K562 (cell line): Measurements from ENCODE around the gene NMRK2. TPM values are rescaled to one million over a fixed set of nuclear protein-coding genes. Genes with fewer than 3 reads are reported as not detected.

Experiments
- BDP1 ChIP-seq: IDR thresholded peaks from 3 replicates; pipeline ENCODE4 v1.6.1; 2011; ENCODE audit not compliant: insufficient read length, insufficient read depth
- CBX1 ChIP-seq: sonication (generic); IDR thresholded peaks from 2 replicates; pipeline ENCODE4 v1.6.1; 2016; ENCODE audit warnings: antibody characterized with exemption, low read depth, mild to moderate bottlenecking
- CBX5 ChIP-seq: IDR thresholded peaks from 2 replicates; pipeline ENCODE4 v1.6.1; 2014; ENCODE audit warnings: low read depth, borderline replicate concordance
- CTBP1 ChIP-seq: fragments of 450-650 bp; IDR thresholded peaks from 2 replicates; pipeline ENCODE4 v1.6.1; 2016; ENCODE audit warnings: borderline replicate concordance
- ETV6 ChIP-seq, 3 experiments: fragments of 150-350 bp in 1 of 3; sonication (generic) in 1 of 3; formaldehyde crosslinking in 1 of 3; IDR thresholded peaks; 2 replicates each; pipeline versions ENCODE4 v1.6.1 to v1.8.0; 2014 to 2022; ENCODE audit warnings: borderline replicate concordance in 2 of 3, low read depth in 2 of 3, antibody characterized with exemption in 1 of 3, low read length in 1 of 3, mild to moderate bottlenecking in 1 of 3, missing genetic modification reagents in 1 of 3
- POLR2AphosphoS2 ChIP-seq: IDR thresholded peaks from 2 replicates; pipeline ENCODE4 v1.6.1; 2012; ENCODE audit warnings: low read length, improper control_type of control experiment
- POLR2AphosphoS5 ChIP-seq: IDR thresholded peaks from 2 replicates; pipeline ENCODE4 v1.6.1; 2011; ENCODE audit warnings: mild to moderate bottlenecking, low read depth, low read length, moderate library complexity; ENCODE audit not compliant: control insufficient read depth, insufficient read depth
- PRPF4 ChIP-seq: fragments of 200-400 bp; formaldehyde crosslinking; IDR thresholded peaks from one replicate; pipeline ENCODE4 v1.6.1; 2017; ENCODE audit warnings: low read length, low read depth, mild to moderate bottlenecking; ENCODE audit not compliant: insufficient read depth, poor library complexity, severe bottlenecking
- PYGO2 ChIP-seq: fragments of 450-650 bp; IDR thresholded peaks from 2 replicates; pipeline ENCODE4 v1.6.1; 2016; ENCODE audit warnings: mild to moderate bottlenecking, missing genetic modification characterization, moderate library complexity, missing compliant biosample characterization
- RBFOX2 ChIP-seq: fragments of 200-400 bp; formaldehyde crosslinking; IDR thresholded peaks from 2 replicates; pipeline ENCODE4 v1.6.1; 2017; ENCODE audit warnings: low read depth, mild to moderate bottlenecking, low read length, moderate library complexity
- SREBF1 ChIP-seq: fragments of 150-350 bp; IDR thresholded peaks from 2 replicates; pipeline ENCODE4 v1.6.1; 2014; ENCODE audit warnings: antibody characterized with exemption, low read depth, low read length, borderline replicate concordance
- SRSF3 ChIP-seq: fragments of 200-400 bp; formaldehyde crosslinking; IDR thresholded peaks from 2 replicates; pipeline ENCODE4 v1.6.1; 2016; ENCODE audit warnings: mild to moderate bottlenecking, low read length, moderate library complexity; ENCODE audit not compliant: insufficient read depth
- ZBTB1 ChIP-seq: sonication (generic); formaldehyde crosslinking; IDR thresholded peaks from 2 replicates; pipeline ENCODE4 v1.8.1; 2023; ENCODE audit warnings: missing genetic modification reagents, low read depth, mild to moderate bottlenecking, borderline replicate concordance
- ZNF23 ChIP-seq: fragments of 250-450 bp; sonication (Bioruptor Pico); IDR thresholded peaks from 2 replicates; pipeline ENCODE4 v1.4.0; 2020; ENCODE audit warnings: mild to moderate bottlenecking
- ZNF232 ChIP-seq: sonication (generic); formaldehyde crosslinking; IDR thresholded peaks from 2 replicates; pipeline ENCODE4 v1.8.0; 2022; ENCODE audit warnings: mild to moderate bottlenecking, missing genetic modification reagents
- ZNF431 ChIP-seq: sonication (generic); formaldehyde crosslinking; IDR thresholded peaks from 2 replicates; pipeline ENCODE4 v1.8.0; 2022; ENCODE audit warnings: mild to moderate bottlenecking, missing genetic modification reagents
- ZZZ3 ChIP-seq: fragments of 450-650 bp; IDR thresholded peaks from 2 replicates; pipeline ENCODE4 v1.6.1; 2016; ENCODE audit warnings: antibody characterized with exemption, mild to moderate bottlenecking, moderate library complexity
- polyA plus RNA-seq, 8 experiments: library from polyadenylated mRNA; depleted of rRNA in 4 of 8; stranded (reverse) in 5 of 8; unstranded in 3 of 8; fragments of >200 nt; fragmentation: Nextera tagmentation in 2 of 8; fragmentation: Illumina TruSeq in 1 of 8; extraction: Ambion mirVana in 2 of 8; extraction: Trizol in 1 of 8; gene quantifications; 2 replicates each; pipeline versions ENCODE4 v1.2.1 to v1.2.3, GENCODE V29; 2011 to 2014; ENCODE audit warnings: inconsistent platforms in 1 of 8, missing spikeins in 1 of 8
- total RNA-seq, 7 experiments: library from RNA; depleted of rRNA in 6 of 7; stranded (reverse); fragments of >200 nt in 6 of 7; fragmentation: Illumina TruSeq in 2 of 7; extraction: Trizol in 2 of 7; gene quantifications; 2 replicates each; pipeline versions ENCODE4 v1.2.1 to v1.2.3, GENCODE V29; 2011 to 2021; ENCODE audit warnings: low replicate concordance in 1 of 7
- TF ChIP-seq, protein P1 (sequence below): fragments of 450-650 bp; formaldehyde crosslinking; IDR thresholded peaks from 2 replicates; pipeline ENCODE4 v1.4.0; 2020; ENCODE audit warnings: mild to moderate bottlenecking
- TF ChIP-seq, protein P2 (sequence below), 2 experiments: fragments of 450-650 bp; IDR thresholded peaks; 2 replicates each; pipeline ENCODE4 v1.6.1; 2016
- TF ChIP-seq, protein P3 (sequence below), 3 experiments: IDR thresholded peaks in 2 of 3; conservative IDR thresholded peaks in 1 of 3; 2 replicates each; pipeline ENCODE4 v1.5.1; 2011 to 2012; ENCODE audit warnings: low read length in 3 of 3, mild to moderate bottlenecking in 3 of 3, control low read depth in 2 of 3, improper control_type of control experiment in 1 of 3, inconsistent platforms in 1 of 3, low read depth in 1 of 3, mixed read lengths in 1 of 3, moderate library complexity in 1 of 3; ENCODE audit not compliant: insufficient read depth in 2 of 3
- TF ChIP-seq, protein P4 (sequence below): fragments of 450-650 bp; IDR thresholded peaks from 2 replicates; pipeline ENCODE4 v1.6.1; 2017; ENCODE audit warnings: mild to moderate bottlenecking, moderate library complexity

NMRK2 gene
- total and polyA plus RNA-seq, 9 of the 15 experiments (the other 6 are each of a cell fraction or from before 2014, with no cell fraction given) = not detected

DNA sequence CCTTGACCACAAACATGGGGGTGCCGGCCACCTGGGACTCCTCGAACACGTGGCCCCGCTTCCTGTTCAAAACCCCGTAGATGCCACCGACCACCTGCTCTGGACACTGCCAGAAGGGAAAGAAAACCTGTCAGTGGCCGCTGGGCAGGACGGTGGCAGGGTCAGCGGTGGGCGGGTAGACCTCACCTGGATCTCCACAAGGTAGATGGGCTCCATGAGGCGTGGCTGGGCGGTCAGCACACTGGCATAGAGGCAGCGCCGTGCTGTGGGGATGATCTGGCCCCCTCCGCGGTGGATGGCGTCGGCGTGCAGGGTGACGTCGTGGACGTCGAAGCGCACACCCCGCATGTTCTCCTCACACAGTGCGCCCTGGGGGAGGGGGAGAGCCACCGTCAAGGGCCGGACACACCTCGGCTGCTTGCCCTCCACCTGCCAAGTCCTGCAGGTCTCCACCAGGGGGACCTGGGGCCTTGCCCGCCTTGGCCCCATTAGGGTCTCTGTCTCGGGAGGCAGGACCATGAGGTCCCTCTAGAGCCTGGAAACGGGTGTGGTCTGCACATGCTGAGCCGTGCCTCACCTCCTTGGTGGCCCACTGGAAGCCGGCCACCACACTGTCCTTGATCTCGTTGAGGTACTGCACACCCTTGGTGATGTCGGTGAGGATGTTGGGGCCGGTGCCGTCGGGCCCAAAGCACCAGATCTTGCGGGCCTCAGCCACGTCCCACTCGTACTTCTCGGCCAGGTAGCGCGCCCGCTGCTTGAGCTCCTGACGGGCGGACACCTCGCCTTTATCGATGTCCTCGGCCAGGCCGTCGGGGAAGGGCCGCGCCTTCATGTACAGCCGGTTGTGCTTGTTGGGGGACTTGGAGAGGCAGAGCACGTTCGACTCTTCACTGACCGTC, 44.6 kb downstream of the NMRK2 start (continued):
- TF ChIP-seq ETV6 (IDR thresholded peaks at IDR 0.05; ENCODE audit: borderline replicate concordance in 1 of 2, low read depth in 2 of 2, low read length in 1 of 2) (no peak), ETV6 (CRISPR knock-in tag; IDR thresholded peaks at IDR 0.05; ENCODE audit: borderline replicate concordance) (no peak), PRPF4 (peak; percentile 87), CBX1 (no peak), SRSF3 (no peak), POLR2AphosphoS5 (peak; percentile 41; the same call in 1 of the 2 replicates), RBFOX2 (peak; percentile 82), CBX5 (no peak), ZZZ3 (no peak), ZBTB1 (CRISPR knock-in tag) (peak; percentile 27; the same call in 1 of the 2 replicates), ZNF232 (CRISPR knock-in tag) (no peak), POLR2AphosphoS2 (peak; percentile 47; the same call in 1 of the 2 replicates), ZNF431 (CRISPR knock-in tag) (0 out of 2 replicates have a peak, but pooled peaks have one; percentile 37), ZNF23 (CRISPR knock-in tag) (no peak), CTBP1 (no peak), SREBF1 (no peak), BDP1 (no peak), PYGO2 (no peak)
- TF ChIP-seq, protein P1, sequence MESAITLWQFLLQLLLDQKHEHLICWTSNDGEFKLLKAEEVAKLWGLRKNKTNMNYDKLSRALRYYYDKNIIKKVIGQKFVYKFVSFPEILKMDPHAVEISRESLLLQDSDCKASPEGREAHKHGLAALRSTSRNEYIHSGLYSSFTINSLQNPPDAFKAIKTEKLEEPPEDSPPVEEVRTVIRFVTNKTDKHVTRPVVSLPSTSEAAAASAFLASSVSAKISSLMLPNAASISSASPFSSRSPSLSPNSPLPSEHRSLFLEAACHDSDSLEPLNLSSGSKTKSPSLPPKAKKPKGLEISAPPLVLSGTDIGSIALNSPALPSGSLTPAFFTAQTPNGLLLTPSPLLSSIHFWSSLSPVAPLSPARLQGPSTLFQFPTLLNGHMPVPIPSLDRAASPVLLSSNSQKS = no peak
- TF ChIP-seq, protein P2, sequence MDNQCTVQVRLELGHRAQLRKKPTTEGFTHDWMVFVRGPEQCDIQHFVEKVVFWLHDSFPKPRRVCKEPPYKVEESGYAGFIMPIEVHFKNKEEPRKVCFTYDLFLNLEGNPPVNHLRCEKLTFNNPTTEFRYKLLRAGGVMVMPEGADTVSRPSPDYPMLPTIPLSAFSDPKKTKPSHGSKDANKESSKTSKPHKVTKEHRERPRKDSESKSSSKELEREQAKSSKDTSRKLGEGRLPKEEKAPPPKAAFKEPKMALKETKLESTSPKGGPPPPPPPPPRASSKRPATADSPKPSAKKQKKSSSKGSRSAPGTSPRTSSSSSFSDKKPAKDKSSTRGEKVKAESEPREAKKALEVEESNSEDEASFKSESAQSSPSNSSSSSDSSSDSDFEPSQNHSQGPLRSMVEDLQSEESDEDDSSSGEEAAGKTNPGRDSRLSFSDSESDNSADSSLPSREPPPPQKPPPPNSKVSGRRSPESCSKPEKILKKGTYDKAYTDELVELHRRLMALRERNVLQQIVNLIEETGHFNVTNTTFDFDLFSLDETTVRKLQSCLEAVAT (IDR thresholded peaks at IDR 0.05) = peak in 1 of 2 experiments; percentile 37; a peak in 1 of 4 replicates
- TF ChIP-seq, protein P3, sequence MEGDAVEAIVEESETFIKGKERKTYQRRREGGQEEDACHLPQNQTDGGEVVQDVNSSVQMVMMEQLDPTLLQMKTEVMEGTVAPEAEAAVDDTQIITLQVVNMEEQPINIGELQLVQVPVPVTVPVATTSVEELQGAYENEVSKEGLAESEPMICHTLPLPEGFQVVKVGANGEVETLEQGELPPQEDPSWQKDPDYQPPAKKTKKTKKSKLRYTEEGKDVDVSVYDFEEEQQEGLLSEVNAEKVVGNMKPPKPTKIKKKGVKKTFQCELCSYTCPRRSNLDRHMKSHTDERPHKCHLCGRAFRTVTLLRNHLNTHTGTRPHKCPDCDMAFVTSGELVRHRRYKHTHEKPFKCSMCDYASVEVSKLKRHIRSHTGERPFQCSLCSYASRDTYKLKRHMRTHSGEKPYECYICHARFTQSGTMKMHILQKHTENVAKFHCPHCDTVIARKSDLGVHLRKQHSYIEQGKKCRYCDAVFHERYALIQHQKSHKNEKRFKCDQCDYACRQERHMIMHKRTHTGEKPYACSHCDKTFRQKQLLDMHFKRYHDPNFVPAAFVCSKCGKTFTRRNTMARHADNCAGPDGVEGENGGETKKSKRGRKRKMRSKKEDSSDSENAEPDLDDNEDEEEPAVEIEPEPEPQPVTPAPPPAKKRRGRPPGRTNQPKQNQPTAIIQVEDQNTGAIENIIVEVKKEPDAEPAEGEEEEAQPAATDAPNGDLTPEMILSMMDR (IDR thresholded peaks at IDR 0.05 in 2 of 3, conservative IDR thresholded peaks at IDR 0.05 in 1 of 3; ENCODE audit: insufficient read depth in 2 of 3, low read depth in 1 of 3, low read length in 3 of 3) = 0 out of 6 replicates have a peak, but pooled peaks of 1 of the 3 experiments have one; percentile 24
- TF ChIP-seq, protein P4, sequence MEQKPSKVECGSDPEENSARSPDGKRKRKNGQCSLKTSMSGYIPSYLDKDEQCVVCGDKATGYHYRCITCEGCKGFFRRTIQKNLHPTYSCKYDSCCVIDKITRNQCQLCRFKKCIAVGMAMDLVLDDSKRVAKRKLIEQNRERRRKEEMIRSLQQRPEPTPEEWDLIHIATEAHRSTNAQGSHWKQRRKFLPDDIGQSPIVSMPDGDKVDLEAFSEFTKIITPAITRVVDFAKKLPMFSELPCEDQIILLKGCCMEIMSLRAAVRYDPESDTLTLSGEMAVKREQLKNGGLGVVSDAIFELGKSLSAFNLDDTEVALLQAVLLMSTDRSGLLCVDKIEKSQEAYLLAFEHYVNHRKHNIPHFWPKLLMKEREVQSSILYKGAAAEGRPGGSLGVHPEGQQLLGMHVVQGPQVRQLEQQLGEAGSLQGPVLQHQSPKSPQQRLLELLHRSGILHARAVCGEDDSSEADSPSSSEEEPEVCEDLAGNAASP = no peak
